Breast epithelium (tissue), 3 donors: Measurements from ENCODE around the gene LYPD5.

Experiments used
- CTCF ChIP-seq, 3 donors: fragments of 450-650 bp; IDR thresholded peaks; one replicate each; pipeline ENCODE4 v1.5.1; 2016 to 2017; ENCODE audit warnings: antibody characterized with exemption in 3 of 3, mild to moderate bottlenecking in 3 of 3, moderate library complexity in 3 of 3
- POLR2A ChIP-seq: fragments of 450-650 bp; IDR thresholded peaks from one replicate; pipeline ENCODE4 v1.6.1; 2016; ENCODE audit warnings: antibody characterized with exemption, mild to moderate bottlenecking, moderate library complexity
- POLR2AphosphoS5 ChIP-seq, 3 donors: sonication (generic); formaldehyde crosslinking; IDR thresholded peaks; one replicate each; pipeline ENCODE4 v1.6.1; 2017; ENCODE audit warnings: antibody characterized with exemption in 3 of 3

- no peak for TF ChIP-seq CTCF (IDR thresholded peaks at IDR 0.05)
- TF ChIP-seq POLR2AphosphoS5 (IDR thresholded peaks at IDR 0.05) = no peak
- no peak for TF ChIP-seq POLR2A
Measured at GRCh38 chr19:43773725-43774102, 28.5 kb downstream of the LYPD5 start.
